HG02852 (cell line): ENCODE measurements around the gene KLRC4.
A peak's percentile ranks its signal among the peaks of the same experiment; 100 is the strongest.
"Not testable (repeated sequence)": the region's sequence is repeated elsewhere in the genome, so short reads cannot be mapped to it uniquely, and the experiment has no call there.

Experiments
- ATAC-seq: cut with Tn5 transposase; IDR thresholded peaks from one replicate; pipeline ENCODE4 v1.9.1; 2021; ENCODE audit warnings: mild to moderate bottlenecking, moderate library complexity; ENCODE audit not compliant: unreplicated experiment

The KLRC4 gene

DNA sequence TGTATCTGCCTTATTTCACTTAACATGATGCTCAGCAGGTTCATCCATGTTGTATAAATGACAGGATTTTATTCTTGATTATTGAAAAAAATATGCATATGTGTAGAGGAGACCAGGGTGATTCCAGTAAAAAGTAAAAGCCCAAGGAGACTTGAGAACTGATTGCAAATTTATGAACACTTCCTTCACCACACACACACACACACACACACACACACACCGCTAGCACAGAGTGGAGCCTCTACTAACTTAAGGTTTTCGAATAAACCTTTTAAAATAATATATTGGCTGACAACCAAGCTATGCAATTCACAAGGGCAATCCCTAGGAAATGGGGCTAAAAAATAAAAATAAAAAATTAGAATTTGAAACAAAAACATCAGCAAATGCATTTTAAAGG lies 11.4 kb downstream of the KLRC4 start:
- no peak for ATAC-seq

DNA sequence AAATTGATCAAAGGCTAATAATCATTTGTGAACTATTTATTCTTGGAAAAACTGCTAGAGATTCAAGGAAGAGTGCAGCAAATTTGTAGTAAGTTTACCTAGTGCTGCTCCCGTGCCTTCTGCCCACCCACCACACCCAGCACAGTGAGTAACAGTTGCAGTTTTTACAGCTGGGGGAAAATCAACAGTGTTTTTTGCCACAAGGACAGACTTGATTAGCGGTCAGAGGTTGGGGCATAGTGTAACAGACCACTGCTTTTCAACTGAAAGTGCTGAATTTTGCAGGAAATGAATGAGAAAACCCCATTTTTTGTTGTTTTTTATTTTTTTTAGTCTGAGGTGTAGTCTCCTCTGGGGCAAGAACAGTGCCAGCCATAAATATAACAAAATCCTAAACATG lies 12.3 kb downstream of the KLRC4 start:
- no peak for ATAC-seq

DNA sequence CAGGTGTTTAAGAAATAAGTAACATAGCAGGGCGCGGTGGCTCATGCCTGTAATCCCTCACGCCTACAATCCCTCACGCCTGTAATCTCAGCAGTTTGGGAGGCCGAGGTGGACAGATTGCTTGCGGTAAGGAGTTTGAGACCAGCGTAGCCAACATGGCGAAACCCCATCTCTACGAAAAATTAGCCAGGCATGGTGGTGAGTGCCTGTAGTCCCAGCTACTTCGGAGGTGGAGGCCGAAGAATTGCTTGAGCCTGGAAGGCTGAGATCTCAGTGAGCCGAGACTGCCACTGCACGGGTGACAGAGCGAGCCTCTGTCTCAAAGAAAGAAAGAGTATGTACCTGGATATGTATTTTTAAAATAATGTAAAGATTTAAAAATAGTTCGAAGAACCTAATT lies 13.4 kb downstream of the KLRC4 start:
- ATAC-seq, result not testable (repeated sequence)

DNA sequence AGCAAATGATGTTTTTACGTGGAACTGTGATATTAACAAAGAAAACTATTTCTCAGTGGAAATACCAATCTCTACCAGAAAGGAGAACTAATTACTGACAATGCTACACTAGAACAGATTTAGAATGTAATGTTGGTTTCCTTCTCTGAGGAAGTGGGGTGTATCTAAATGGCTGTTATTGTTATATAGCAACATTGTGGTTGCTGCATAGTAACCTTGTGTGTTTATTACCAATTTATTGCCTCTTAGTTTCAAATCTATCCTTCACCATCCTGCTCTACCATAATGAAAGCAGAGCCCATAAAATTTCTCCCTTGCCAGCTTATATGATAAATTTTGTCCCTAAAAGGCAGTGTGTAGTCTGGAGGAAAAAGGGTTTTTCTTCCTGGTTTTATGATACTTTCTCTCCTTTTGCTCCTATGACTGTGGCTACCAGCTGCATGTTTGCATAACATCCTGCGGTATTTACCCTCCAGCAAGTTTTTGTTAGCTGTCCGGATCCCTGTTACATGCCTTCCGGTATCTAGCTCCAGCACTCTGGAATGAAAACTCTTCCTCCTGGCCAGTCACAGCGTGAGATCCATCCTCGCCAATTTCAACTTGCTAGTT lies 14.1 kb downstream of the KLRC4 start:
- ATAC-seq, result peak; percentile 84

DNA sequence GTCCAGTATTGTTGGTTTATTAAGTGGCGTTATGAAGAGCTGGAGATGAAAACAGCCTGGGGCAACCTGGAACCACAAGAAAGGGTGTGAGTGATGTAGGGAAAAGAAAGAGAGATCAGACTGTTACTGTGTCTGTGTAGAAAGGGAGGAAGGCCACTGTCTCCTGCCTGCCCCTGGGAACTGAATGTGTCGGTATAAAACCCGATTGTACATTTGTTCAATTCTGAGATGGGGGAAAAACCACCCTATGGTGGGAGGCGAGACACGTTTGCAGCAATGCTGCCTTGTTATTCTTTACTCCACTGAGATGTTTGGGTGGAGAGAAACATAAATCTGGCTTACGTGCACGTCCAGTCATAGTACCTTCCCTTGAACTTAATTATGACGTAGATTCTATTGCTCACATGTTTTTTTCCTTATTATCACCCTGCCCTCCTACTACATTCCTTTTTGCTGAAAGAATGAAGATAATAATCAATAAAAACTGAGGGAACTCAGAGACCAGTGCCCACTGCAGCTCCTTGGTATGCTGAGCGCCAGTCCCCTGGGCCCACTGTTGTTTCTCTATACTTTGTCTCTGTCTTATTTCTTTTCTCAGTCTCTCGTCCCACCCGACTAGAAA lies 14.9 kb downstream of the KLRC4 start:
- ATAC-seq, result not testable (repeated sequence)

DNA sequence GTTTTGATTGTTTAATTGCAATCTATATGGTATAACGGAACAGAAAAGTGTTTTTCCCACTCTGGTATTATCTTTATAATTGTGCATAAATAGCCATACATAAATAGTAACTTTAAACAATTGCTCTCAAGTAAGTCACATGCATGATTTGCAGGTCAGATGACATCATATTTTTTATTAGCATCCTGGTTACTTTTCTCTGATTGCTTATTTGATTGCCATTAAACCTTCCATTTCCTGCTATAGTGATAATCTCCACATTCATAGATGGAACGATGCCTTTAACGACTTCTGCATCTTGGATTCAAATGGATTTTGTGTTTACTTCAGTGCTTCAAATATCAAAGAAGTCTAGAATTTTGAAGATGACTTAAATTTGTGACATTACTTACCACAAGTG lies 16.3 kb downstream of the KLRC4 start:
- no peak for ATAC-seq

DNA sequence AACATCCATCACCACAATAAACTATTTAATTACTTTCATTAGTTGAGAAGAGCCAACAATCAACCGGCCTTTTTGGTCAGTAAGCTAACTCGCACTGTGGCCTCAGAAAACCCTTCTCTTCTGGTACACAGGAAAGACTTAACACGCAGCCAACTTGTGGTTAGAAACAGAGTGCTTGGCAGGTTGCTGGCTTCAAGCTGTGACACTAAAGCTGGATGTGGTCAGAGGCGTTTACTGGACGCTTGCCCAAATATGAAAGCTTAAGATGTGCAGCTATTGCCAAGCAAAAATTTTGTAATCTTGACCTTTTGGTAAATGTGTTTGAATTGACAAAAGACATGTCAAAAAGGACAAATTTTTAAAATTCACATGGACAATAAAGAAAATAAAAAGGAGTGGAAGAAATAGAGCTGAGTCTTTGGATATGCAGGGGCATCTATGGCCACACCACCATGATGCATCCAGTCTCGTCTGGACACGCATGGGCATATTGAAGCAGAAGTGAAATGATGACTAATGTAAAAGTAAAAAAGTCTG lies 17.1 kb downstream of the KLRC4 start:
- peak; percentile 57 for ATAC-seq

DNA sequence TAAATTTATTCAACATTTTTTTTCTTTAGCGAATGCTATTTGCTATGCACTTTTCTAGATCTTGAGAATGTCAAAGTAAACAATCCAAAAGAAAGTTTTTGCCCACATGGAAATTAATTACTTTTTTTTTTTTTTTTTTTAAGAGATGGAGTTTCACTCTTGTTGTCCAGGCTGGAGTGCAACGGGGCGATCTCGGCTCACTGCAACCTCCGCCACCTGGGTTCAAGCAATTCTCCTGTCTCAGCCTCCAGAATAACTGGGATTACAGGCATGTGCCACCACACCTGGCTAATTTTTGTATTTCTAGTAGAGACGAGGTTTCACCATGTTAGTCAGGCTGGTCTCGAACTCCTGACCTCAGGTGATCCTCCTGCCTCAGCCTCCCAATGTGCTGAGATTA lies 18.6 kb downstream of the KLRC4 start:
- not testable (repeated sequence) for ATAC-seq

DNA sequence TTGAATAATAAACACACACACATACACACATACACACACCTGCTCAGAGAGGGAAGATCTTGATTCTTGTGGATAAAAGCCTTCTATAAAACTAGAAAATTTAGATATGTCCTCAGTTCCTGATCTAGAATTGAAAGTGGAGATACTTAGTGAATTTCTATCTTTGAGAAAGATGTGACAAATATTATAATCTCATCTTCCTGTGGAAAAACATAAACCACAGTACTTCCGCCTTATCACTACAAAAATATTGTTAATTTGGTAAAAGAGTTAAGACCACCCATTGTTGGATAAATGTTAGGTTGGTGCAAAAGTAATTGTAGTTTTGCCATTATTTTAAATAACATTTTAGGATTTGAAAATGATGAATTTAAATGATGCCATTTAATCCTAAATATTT lies 19.7 kb downstream of the KLRC4 start, which contains the start of gene KLRK1:
TSS of gene KLRK1 (minus strand) at position 138 of the 400 bp plus-strand sequence. CDS start 1,231 bp downstream, outside the sequence.
- ATAC-seq, result no peak

DNA sequence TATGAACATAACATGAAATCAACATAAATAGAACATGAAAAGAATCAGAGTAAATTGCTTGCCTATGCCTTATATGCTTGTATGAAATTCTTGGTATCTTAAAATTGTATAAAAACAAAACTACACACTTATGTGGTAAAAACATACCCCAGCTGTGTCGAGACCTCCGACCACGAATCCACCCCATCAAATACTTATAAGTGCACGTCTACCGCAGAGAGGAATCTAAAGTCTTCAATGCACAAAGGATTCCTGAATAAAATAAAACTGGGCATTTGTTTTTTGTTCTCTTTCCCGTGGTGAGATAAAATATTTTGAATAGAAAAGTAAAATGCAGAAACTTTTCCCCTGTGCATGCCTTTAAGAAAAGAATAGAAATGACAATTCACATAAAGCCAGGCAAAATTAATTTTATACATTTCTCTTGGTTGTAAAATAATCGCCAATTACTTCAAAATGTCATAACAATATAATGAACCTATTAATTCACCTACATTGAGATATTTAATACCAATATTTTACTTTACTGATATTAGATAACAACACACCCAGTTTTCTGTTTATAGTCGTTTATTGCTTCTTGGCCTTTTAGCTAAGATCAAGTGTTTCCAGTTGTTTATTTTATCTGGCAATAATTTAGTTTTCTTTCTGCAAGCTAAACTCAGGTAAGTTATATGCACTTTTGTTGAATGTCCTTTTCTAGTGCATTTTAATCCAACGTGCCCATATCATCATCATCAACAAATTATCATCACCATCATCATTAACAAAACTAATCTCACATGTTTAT lies 20.7 kb downstream of the KLRC4 start:
- no peak for ATAC-seq

DNA sequence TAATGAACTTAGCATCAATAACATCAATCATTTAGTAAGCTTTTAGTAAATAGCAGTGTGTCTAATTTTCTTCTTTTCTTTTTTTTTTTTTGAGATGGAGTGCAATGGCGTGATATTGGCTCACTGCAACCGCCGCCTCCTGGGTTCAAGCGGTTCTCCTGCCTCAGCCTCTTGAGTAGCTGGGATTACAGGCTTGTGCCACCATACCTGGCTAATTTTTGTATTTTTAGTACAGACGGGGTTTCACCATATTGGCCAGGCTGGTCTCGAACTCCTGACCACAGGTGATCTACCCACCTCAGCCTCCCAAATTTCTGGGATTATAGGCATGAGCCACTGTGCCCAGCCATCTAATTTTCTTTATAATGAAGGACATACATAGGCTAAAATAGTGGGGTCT lies 22.1 kb downstream of the KLRC4 start:
- ATAC-seq, result not testable (repeated sequence)

DNA sequence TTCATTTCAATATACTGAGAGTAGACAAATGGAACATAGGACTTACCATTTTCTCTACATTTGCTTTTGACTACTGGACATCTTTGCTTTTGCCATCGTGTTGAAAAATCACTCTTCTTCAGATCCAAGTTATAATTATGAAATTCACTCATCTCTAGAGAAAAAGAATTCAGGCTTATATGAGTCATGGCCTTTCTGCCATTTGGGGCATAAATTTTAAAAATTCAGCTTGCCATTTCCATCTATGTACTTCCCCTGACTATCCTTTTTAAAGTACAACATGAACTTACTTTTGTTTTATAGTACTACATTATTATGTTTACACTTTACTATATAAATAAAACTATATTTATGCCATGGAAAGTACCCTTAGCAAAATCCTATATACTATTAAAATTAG lies 22.7 kb downstream of the KLRC4 start:
- ATAC-seq, result no peak

DNA sequence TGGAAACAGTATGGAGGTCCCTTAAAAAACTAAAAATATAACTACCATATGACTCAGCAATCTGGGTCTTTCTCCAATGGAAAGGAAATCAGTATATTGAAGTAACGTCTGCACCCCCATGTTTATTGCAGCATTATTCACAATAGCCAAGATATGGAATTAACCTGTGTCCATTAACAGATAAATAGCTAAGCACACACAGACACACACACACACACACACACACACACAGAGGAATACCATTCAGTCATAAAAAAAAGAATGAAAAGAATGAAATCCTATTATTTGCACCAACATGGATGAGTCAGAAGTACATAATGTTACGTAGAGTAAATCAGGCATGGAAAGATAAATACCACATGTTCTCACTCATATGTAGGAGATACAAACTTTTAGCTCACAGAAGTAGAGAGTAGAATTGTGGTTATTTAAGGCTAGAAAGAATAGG lies 24.4 kb downstream of the KLRC4 start:
- ATAC-seq, result no peak

DNA sequence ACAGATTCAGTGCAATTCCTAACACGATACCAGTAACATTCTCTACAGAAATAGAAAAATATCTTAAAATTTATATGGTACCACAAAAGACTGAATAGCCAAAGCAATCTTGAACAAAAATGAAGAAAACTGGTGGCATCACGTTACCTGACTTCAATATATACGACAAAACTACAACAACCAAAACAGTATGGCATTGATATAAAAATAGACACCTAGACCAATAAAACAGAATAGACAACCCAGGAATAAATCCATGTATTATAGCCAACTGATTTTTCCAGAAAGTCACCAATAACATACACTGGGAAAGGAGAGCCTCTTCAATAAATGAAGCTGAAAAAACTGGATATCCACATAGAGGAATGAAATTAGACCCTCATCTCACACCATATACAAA lies 25.4 kb downstream of the KLRC4 start:
- ATAC-seq, result no peak

DNA sequence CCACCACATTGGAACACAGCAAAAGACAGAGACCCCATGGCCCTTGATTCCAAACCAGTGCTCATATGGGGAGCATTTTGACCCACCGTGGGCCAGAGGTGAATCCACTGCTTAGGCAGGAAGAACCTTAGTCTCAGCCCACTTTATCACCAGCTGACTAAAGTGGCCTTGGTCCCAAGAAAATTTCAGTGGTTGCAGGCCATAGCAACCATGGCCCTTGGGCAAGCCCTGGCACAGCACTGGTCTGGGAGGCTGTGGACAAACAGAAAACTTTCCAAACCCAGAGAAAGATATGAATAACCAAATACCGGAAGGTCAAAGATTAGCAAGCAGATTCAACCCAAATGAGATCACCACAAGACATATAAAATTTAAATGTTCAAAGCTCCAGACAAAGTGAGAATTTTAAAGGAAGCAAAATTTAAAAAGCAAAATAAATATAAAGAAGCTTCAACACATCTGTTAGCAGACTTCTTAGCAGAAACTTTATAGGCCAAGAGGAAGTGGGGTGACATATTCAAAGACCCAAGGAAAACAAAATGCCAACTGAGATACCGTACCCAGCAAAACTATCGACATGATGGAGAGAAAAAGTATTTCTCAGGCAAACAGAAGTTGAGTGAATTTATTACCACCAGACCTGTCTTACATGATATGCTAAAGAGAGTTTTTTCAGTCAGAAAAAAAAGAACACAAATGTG lies 27.5 kb downstream of the KLRC4 start:
- no peak for ATAC-seq

DNA sequence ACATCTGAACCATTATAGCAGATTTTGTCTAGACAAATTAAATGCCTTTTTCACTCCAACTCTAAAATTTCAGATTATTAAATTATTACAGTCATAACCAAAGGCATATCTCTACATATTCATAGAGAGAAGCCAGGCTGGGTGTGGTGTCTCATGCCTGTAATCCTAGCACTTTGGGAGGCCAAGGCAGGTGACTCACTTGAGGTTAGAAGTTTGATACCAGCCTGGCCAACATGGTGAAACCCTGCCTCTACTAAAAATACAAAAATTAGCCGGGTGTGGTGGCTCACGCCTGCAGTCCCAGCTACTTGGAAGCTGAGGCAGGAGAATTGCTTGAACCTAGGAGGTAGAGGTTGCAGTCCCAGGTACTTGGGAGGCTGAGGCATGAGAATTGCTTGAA lies 30.8 kb downstream of the KLRC4 start:
- ATAC-seq, result not testable (repeated sequence)

DNA sequence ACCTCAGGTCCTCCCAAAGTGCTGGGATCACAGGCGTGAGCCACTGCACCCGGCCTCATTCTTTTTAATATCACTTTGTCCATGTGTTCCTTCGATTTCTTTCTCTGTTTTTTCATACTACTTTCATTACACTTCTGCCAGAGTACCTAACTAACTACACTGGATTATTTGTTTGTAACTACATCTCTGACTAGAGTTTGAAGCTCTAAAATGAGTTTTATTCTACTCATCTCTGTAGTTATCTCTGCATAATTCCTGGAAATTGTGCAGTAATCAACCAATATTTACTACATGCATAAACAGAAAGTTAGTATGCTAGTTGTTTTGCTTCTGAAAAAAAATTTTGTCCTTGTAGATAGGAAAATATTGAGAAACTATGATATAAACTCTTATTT lies 34.9 kb downstream of the KLRC4 start:
- no peak for ATAC-seq

DNA sequence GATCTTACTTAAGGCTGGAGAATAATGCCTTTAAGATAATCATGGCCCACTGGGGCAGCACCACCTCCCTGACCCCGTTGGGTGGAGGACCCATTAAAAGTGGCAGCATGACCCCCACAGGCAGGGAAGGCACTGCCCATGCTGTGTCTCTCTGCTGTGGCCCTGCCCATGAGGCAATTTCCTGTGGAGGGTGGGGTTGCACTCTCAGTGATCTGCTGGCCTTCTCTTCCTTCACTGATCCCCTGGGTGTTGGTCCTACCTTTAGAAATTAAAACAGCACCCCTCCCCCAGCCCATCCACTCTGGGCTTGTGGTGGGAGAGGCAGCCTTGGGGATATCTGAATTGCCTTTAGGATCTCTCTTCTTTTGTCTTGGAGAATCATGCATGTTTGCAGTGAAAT lies 37.0 kb downstream of the KLRC4 start:
- ATAC-seq, result no peak

DNA sequence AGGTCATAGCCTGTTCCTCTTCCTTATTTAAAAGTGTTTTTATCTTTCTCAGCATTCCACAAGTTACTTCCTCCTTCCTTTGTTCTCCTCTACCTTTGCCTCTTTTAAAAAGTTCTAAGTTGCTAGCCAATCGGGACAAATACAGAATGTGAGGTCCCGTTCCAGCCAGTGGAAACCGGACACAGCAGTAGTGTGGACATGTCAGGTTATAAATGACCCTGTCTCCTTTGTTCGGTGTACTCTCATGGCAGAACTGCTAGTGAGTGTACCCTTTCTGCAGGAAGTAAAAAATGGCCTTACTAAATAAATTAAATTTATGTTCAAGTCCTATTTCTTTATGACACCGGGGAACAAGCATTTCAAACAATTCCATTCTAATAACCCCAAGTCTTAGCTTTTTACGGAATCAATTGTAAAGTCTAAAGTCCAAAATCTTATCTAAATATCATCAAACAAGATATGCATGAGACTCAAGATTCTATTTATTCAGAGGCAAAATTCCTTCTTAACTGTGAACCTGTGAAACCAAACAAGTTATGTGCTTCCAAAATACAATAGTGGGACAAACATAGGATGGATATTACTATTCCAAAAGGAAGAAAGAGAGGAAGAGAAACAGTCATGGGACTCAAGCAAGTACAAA lies 37.5 kb downstream of the KLRC4 start:
- ATAC-seq, result not testable (repeated sequence)

DNA sequence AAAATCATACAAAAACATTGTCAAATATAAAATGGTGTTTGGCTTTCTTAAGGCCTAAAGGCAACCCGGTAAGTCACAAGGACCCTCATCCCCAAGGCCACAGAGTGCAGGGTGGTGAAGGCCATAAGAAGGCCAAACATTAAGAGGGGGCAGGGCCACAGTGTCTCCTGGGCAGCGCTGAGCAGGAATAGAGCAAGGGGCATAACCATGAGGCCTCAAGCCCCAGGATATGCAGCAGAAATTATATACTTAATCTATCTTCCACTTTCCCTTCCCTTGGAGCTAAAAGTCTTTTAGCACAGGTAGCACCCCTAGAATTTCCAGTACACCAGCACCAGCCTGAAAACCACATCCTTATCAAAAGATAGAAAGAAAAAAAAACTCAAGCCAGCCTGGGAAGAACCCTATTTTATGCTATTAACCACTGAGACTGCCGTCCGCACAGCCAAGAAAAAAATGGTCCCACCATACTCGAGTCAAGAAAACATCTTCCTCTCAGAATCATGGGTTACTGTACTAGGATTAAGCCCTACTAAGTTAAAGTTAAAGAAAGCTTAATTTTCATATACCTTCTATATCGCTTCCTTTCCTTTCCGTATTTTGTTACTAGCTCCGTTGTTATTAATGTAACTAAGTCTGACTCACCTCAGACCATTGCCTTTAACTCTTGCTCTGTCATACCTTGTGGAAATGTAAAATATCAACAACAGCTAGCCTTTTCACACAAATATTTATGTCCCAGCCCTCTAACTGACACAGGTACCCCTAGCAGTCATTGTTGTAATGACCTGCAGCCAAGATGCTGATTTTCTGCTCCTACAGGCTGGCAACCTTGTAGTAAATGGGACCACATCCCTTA lies 39.8 kb downstream of the KLRC4 start:
- ATAC-seq, result no peak
